ENCODE measurements around the gene OR51L1. TPM values are rescaled to one million over a fixed set of nuclear protein-coding genes. Genes with fewer than 3 reads are reported as not detected.

OR51L1 gene
- total and polyA plus RNA-seq, 10 donors, result not detected

DNA sequence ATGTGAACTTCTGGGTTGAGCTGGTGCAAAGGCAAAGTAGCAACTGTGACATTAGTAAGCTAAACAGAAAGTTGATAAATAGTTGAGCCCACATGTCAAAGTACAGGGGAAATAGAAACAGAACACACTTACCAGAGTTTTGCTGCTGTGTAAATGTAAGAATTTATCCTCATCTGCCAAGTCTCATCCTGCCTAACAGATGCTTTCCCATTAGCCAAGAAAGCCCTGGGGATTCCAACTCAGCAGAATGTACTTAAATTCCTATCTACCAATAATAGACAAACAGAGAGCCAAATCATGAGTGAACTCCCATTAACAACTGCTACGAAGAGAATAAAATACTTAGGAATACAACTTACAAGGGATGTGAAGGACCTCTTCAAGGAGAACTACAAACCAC is 31.8 kb upstream of the OR51L1 start:
- no peak for DNase-seq
- TF ChIP-seq, protein P1, sequence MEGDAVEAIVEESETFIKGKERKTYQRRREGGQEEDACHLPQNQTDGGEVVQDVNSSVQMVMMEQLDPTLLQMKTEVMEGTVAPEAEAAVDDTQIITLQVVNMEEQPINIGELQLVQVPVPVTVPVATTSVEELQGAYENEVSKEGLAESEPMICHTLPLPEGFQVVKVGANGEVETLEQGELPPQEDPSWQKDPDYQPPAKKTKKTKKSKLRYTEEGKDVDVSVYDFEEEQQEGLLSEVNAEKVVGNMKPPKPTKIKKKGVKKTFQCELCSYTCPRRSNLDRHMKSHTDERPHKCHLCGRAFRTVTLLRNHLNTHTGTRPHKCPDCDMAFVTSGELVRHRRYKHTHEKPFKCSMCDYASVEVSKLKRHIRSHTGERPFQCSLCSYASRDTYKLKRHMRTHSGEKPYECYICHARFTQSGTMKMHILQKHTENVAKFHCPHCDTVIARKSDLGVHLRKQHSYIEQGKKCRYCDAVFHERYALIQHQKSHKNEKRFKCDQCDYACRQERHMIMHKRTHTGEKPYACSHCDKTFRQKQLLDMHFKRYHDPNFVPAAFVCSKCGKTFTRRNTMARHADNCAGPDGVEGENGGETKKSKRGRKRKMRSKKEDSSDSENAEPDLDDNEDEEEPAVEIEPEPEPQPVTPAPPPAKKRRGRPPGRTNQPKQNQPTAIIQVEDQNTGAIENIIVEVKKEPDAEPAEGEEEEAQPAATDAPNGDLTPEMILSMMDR (IDR thresholded peaks at IDR 0.05 in 8 of 11, conservative IDR thresholded peaks at IDR 0.05 in 3 of 11), result no peak
- TF ChIP-seq POLR2A (IDR thresholded peaks at IDR 0.05) (no peak), POLR2AphosphoS5 (IDR thresholded peaks at IDR 0.05) (no peak)
- intact Hi-C loops (cut with DNase I; ENCODE audit: low total_unique reads), result no loop called here
- Histone ChIP-seq H3K4me1 (no peaks in the 10 kb centered on the region), H3K27me3 (replicated peaks in 1 of 7) (no peaks in the 10 kb centered on the region), H3K4me3 (no peak overlapping the region), H3K9me3 (peaks cover 0 to 7% (median 0%) of the 10 kb centered on the region in 8 donors), H3K27ac (no peak overlapping the region), H3K36me3 (no peaks in the 10 kb centered on the region)
- WGBS, 5 donors, result 68 to 86% (median 79%) methylated on average over 1 of the region's 1 CpG

DNA sequence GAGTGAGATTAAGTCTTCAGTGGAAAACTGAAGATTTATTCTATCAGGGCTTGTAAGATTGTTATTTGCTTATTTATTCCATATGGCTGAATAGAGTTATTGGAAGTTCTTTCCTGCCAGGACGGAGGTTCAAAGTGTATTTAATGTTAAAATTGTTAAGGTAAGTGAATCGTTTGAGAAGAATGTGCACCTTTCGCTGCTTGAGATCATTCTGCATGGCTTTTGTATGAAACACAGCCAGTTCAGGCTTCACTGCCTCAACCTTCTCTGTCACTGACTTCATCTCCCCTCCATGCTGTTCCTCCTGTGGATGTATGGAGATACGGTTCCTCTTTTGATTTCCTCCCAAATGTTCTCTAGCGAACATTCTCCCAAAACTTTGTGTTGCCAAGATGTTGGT is 19.2 kb upstream of the OR51L1 start:
- no peaks in the 10 kb centered on the region for H3K36me3 ChIP-seq
- intact Hi-C loops (cut with DNase I; ENCODE audit: low total_unique reads), result no loop called here
- no peak for DNase-seq
- no peaks in the 10 kb centered on the region for H3K4me1 ChIP-seq
- no peak for TF ChIP-seq POLR2AphosphoS5 (IDR thresholded peaks at IDR 0.05)
- 76 to 87% (median 80%) methylated on average over 5 of the region's 5 CpGs for WGBS, 5 donors
- H3K9me3 ChIP-seq, result peaks cover 0 to 7% (median 0%) of the 10 kb centered on the region in 8 donors
- no peak overlapping the region for H3K4me3 ChIP-seq
- H3K27me3 ChIP-seq (replicated peaks in 1 of 7), result no peaks in the 10 kb centered on the region
- H3K27ac ChIP-seq, result no peak overlapping the region

DNA sequence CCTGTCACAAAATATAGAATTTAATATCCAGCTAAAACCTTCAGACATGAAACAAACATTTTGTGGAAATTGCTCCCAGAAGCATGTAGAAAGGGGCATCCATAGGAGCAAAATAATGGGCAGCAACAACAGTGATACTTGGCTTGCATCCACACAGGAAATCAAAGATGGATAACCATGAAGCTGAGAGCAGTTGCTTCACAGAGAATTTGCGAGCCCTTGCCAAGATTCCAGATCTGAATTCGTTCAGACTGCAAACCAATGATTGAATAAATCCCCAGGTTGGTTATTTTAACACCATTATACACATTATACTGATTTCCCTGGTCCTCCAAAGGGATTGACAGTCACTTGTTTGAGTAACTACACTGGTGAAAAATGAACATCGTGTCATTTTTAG is 15.6 kb upstream of the OR51L1 start:
- TF ChIP-seq, protein P1 (IDR thresholded peaks at IDR 0.05 in 8 of 11, conservative IDR thresholded peaks at IDR 0.05 in 3 of 11), result no peak
- no peak for TF ChIP-seq POLR2AphosphoS5 (IDR thresholded peaks at IDR 0.05)
- TF ChIP-seq POLR2A (IDR thresholded peaks at IDR 0.05), result no peak
- Histone ChIP-seq H3K4me3 (no peak overlapping the region), H3K27me3 (replicated peaks in 1 of 7) (no peaks in the 10 kb centered on the region), H3K36me3 (no peaks in the 10 kb centered on the region), H3K4me1 (no peaks in the 10 kb centered on the region), H3K27ac (no peak overlapping the region), H3K9me3 (peaks cover 0 to 7% (median 0%) of the 10 kb centered on the region in 8 donors)
- intact Hi-C loops (cut with DNase I; ENCODE audit: low total_unique reads), result no loop called here
- no peak for DNase-seq
- WGBS, 5 donors, result 46 to 66% (median 62%) methylated on average over 3 of the region's 3 CpGs

DNA sequence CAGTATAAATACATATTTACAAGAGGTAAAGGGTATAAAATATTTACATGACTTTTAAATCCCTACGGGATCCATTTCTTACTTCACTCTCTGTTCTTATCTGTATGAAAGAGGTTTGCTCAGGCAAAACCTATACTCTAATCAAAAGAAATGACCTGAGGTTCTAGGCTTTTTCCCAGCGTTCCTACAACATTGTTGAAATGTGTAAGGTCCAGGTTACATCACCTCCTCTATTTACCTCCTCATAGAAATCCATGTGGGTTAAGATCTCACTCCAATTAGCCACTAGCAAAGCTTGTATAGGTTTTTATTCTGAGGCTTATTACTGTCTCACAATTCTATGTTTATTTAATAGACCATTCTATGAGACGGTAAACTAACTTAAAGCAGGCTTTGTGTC is 12.0 kb upstream of the OR51L1 start:
- 81 to 90% (median 86%) methylated on average over 3 of the region's 3 CpGs for WGBS, 5 donors
- Histone ChIP-seq H3K27me3 (replicated peaks in 1 of 7) (no peaks in the 10 kb centered on the region), H3K4me1 (no peaks in the 10 kb centered on the region), H3K4me3 (no peak overlapping the region), H3K9me3 (peaks cover 0 to 5% (median 0%) of the 10 kb centered on the region in 8 donors), H3K36me3 (no peaks in the 10 kb centered on the region), H3K27ac (no peak overlapping the region)
- DNase-seq, result no peak
- intact Hi-C loops (cut with DNase I; ENCODE audit: low total_unique reads), result no loop called here
- no peak for TF ChIP-seq POLR2AphosphoS5 (IDR thresholded peaks at IDR 0.05)
- no peak for TF ChIP-seq POLR2A (IDR thresholded peaks at IDR 0.05)
- TF ChIP-seq, protein P1 (IDR thresholded peaks at IDR 0.05 in 8 of 11, conservative IDR thresholded peaks at IDR 0.05 in 3 of 11), result no peak

DNA sequence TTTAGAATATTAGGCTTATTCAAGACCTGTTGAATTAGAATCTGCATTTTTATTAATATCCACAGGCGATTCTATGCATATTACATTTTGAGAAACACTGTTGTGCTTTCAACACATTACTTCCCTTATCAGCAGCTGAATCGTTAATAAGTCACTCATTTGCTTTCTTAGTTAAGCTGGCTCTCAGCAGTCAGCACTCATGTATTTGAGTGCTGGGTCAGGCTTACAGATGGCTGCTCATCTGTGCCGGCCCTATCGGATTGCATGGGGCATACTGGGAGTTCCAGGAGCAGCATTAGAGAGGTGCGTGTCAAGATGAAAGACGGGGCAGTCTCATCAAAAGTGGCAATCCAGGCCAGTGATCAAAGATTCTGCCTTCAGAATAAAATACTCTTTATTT is 10.8 kb upstream of the OR51L1 start:
- Histone ChIP-seq H3K4me3 (no peak overlapping the region), H3K4me1 (no peaks in the 10 kb centered on the region), H3K27me3 (replicated peaks in 1 of 7) (no peaks in the 10 kb centered on the region), H3K36me3 (no peaks in the 10 kb centered on the region), H3K27ac (no peak overlapping the region), H3K9me3 (no peaks in the 10 kb centered on the region)
- intact Hi-C loops (cut with DNase I; ENCODE audit: low total_unique reads), result no loop called here
- WGBS, 5 donors, result 71 to 90% (median 83%) methylated on average over 6 of the region's 6 CpGs
- no peak for TF ChIP-seq POLR2A (IDR thresholded peaks at IDR 0.05)
- no peak for DNase-seq

All from spleen (tissue), 11 donors.